Ascending aorta (tissue), 2 donors: ENCODE measurements around the gene RAD51C. TPM values are rescaled to one million over a fixed set of nuclear protein-coding genes. Genes with fewer than 3 reads are reported as not detected.
"Not testable (repeated sequence)": the region's sequence is repeated elsewhere in the genome, so short reads cannot be mapped to it uniquely, and the experiment has no call there.

Experiments used
- DNase-seq, 2 donors: peaks; one replicate each; pipeline ENCODE4 v3.0.0-alpha.2; 2019; ENCODE audit warnings: low spot score in 2 of 2
- H3K27ac ChIP-seq, 2 donors: fragments of 200-600 bp; sonication (generic); one replicate each; pipeline ENCODE4 v1.5.1; 2016 to 2017; ENCODE audit warnings: mild to moderate bottlenecking in 1 of 2
- H3K27me3 ChIP-seq: fragments of 200-600 bp; sonication (generic); one replicate; pipeline ENCODE4 v1.5.1; 2017
- H3K36me3 ChIP-seq, 2 donors: fragments of 200-600 bp; sonication (generic); one replicate each; pipeline ENCODE4 v1.5.1; 2016
- H3K4me1 ChIP-seq, 2 donors: fragments of 200-600 bp; sonication (generic); one replicate each; pipeline ENCODE4 v1.5.1; 2016 to 2017; ENCODE audit warnings: mild to moderate bottlenecking in 1 of 2
- H3K4me3 ChIP-seq, 2 donors: fragments of 200-600 bp; sonication (generic); one replicate each; pipeline ENCODE4 v1.5.1; 2016 to 2017; ENCODE audit warnings: mild to moderate bottlenecking in 1 of 2
- H3K9me3 ChIP-seq, 2 donors: fragments of 200-600 bp; sonication (generic); one replicate each; pipeline ENCODE4 v1.5.1; 2016
- intact Hi-C: fragments of 100-400 bp; cut with DNase I; formaldehyde crosslinking; loops from one replicate; pipeline ENCODE4 v1.15.1; 2023
- total RNA-seq: library from RNA; depleted of rRNA; stranded (reverse); fragments of >200 nt; gene quantifications from one replicate; pipeline ENCODE4 v1.1.0, GENCODE V29; 2016
- TF ChIP-seq, protein P1 (sequence below), 3 experiments: fragments of 200-600 bp in 2 of 3; fragments of 450-650 bp in 1 of 3; sonication (generic) in 2 of 3; IDR thresholded peaks; one replicate each; pipeline ENCODE4 v1.5.1; 2016 to 2019; ENCODE audit warnings: antibody characterized with exemption in 3 of 3, mild to moderate bottlenecking in 1 of 3, moderate library complexity in 1 of 3

Gene RAD51C
- total RNA-seq, 1 donor from 2014 or later: 6.8 TPM

- Histone ChIP-seq H3K27me3 (no peaks in the 10 kb centered on the region), H3K9me3 (no peaks in the 10 kb centered on the region), H3K4me3 (no peak overlapping the region), H3K36me3 (peaks cover 3 to 13% of the 10 kb centered on the region in 2 donors), H3K4me1 (no peaks in the 10 kb centered on the region), H3K27ac (no peak overlapping the region)
- DNase-seq: no peak
- TF ChIP-seq, protein P1, sequence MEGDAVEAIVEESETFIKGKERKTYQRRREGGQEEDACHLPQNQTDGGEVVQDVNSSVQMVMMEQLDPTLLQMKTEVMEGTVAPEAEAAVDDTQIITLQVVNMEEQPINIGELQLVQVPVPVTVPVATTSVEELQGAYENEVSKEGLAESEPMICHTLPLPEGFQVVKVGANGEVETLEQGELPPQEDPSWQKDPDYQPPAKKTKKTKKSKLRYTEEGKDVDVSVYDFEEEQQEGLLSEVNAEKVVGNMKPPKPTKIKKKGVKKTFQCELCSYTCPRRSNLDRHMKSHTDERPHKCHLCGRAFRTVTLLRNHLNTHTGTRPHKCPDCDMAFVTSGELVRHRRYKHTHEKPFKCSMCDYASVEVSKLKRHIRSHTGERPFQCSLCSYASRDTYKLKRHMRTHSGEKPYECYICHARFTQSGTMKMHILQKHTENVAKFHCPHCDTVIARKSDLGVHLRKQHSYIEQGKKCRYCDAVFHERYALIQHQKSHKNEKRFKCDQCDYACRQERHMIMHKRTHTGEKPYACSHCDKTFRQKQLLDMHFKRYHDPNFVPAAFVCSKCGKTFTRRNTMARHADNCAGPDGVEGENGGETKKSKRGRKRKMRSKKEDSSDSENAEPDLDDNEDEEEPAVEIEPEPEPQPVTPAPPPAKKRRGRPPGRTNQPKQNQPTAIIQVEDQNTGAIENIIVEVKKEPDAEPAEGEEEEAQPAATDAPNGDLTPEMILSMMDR (IDR thresholded peaks at IDR 0.05): no peak
- intact Hi-C loops: no loop called here
Measured at GRCh38 chr17:58730937-58731336, 38.5 kb downstream of the RAD51C start.

DNA sequence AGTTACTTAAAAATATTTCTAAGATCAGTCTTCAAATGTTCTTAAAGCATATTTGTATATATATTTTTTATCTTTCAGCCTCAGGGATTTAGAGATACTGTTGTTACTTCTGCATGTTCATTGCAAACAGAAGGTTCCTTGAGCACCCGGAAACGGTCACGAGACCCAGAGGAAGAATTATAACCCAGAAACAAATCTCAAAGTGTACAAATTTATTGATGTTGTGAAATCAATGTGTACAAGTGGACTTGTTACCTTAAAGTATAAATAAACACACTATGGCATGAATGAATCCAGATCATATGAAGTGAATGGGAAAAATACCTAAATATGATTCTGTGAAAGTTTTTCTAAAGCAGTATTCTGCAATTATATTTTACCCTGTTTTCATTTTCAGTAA, 41.6 kb downstream of the RAD51C start:
- TF ChIP-seq, protein P1 (IDR thresholded peaks at IDR 0.05): no peak
- H3K4me1 ChIP-seq: no peaks in the 10 kb centered on the region
- H3K9me3 ChIP-seq: no peaks in the 10 kb centered on the region
- no peak for DNase-seq
- H3K4me3 ChIP-seq: no peak overlapping the region
- no peaks in the 10 kb centered on the region for H3K27me3 ChIP-seq
- peaks cover 3 to 11% of the 10 kb centered on the region in 2 donors for H3K36me3 ChIP-seq
- intact Hi-C loops: no loop called here
- H3K27ac ChIP-seq: no peak overlapping the region

- no peaks in the 10 kb centered on the region for H3K9me3 ChIP-seq
- no peaks in the 10 kb centered on the region for H3K27me3 ChIP-seq
- no peak for DNase-seq
- no peaks in the 10 kb centered on the region for H3K4me1 ChIP-seq
- TF ChIP-seq, protein P1 (IDR thresholded peaks at IDR 0.05): no peak
- H3K27ac ChIP-seq: no peak overlapping the region
- peaks cover 3 to 6% of the 10 kb centered on the region in 2 donors for H3K36me3 ChIP-seq
- H3K4me3 ChIP-seq: no peak overlapping the region
- intact Hi-C loops: no loop called here
Measured at GRCh38 chr17:58734811-58735210, 42.4 kb downstream of the RAD51C start.

DNA sequence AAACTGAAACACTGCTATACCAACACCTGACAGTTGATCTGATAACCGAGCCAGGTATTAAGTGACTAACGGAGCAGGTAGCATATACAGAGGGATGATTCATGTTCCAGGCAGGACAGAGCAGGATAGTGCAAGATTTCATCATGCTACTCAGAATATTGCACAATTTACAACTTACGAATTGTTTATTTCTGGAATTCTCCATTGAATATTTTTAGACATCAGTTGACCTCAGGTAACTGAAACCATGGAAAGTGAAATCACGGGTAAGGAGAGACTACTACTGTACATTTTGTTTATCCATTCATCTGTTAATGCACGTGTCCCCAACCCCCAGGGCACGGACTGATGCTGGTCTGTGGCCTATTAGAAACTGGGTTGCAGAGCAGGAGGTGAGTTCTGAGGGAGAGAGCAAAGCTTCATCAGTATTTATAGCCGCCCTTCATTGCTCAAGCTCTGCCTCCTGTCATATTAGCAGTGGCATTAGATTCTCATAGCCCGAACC, 48.8 kb downstream of the RAD51C start:
- Histone ChIP-seq H3K4me3 (no peak overlapping the region), H3K27ac (no peak overlapping the region), H3K36me3 (no peaks in the 10 kb centered on the region), H3K27me3 (no peaks in the 10 kb centered on the region), H3K9me3 (no peaks in the 10 kb centered on the region), H3K4me1 (no peaks in the 10 kb centered on the region)
- TF ChIP-seq, protein P1 (IDR thresholded peaks at IDR 0.05): no peak
- DNase-seq: no peak
- intact Hi-C loops: no loop called here

DNA sequence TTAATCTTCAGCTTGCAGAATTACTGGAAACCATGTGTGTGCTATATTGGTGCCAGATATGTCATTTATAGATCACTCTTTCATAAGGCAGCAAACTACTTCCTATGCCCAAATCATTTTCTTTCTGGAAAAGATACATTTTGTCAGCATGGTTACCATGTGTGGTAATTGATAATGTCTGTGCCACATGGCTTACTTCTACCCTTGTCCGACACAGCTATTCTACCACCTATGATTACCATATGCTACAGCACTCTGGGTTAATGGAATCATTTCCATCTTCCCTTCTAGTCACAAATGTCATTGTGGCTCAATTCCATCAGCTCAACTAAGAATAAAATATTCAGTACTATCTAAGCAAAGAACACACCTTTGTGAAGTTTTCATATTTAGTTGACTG, 55.3 kb downstream of the RAD51C start:
- Histone ChIP-seq H3K4me3 (no peak overlapping the region), H3K27me3 (no peaks in the 10 kb centered on the region), H3K9me3 (no peaks in the 10 kb centered on the region), H3K36me3 (no peaks in the 10 kb centered on the region), H3K4me1 (no peaks in the 10 kb centered on the region), H3K27ac (no peak overlapping the region)
- DNase-seq: no peak
- intact Hi-C loops: no loop called here
- TF ChIP-seq, protein P1 (IDR thresholded peaks at IDR 0.05): no peak

DNA sequence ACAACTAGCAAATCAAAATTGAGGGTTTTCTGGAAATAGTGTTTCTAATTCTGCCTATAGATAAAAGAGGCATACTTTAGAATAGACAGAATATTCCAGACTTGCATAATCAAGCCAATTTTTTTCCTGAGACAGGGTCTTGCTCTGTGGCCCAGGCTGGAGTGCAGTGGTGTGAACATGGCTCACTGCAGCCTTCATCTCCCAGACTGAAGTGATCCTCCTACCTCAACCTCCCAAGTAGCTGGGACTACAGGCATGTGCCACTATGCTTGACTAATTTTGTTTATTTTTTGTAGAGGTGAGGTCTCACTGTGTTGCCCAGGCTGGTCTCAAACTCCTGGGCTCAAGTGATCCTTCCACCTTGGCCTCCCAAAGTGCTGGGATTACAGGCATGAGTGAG, 57.2 kb downstream of the RAD51C start:
- H3K9me3 ChIP-seq, H3K36me3 ChIP-seq, H3K27me3 ChIP-seq, DNase-seq, H3K4me1 ChIP-seq, intact Hi-C loops, H3K4me3 ChIP-seq, H3K27ac ChIP-seq: not testable (repeated sequence)
